Body of pancreas (tissue), 4 donors: Measurements from ENCODE around the gene SGK1. TPM values are rescaled to one million over a fixed set of nuclear protein-coding genes. Genes with fewer than 3 reads are reported as not detected.

Experiments
- ATAC-seq: fragments of 150-250 bp; one replicate; pipeline ENCODE4 v1.9.1; 2016
- DNase-seq, 4 donors: peaks; one replicate each; pipeline ENCODE4 v3.0.0-alpha.2; 2019
- H3K27ac ChIP-seq, 4 donors: fragments of 200-600 bp; sonication (generic); 1 replicate in 3 of 4; 2 replicates in 1 of 4; pipeline versions ENCODE4 v1.5.1 to v1.6.1; 2016 to 2019; ENCODE audit warnings: mild to moderate bottlenecking in 1 of 4, mixed read lengths in 1 of 4, moderate library complexity in 1 of 4
- H3K27me3 ChIP-seq, 2 donors: fragments of 200-600 bp; sonication (generic); one replicate each; pipeline ENCODE4 v1.6.0; 2016; ENCODE audit warnings: mild to moderate bottlenecking in 1 of 2
- H3K36me3 ChIP-seq, 2 donors: fragments of 200-600 bp; sonication (generic); replicated peaks in 1 of 2; 2 replicates each; pipeline ENCODE4 v1.5.1; 2016; ENCODE audit warnings: low read depth in 2 of 2; ENCODE audit not compliant: insufficient read depth in 1 of 2
- H3K4me1 ChIP-seq: fragments of 200-600 bp; sonication (generic); one replicate; pipeline ENCODE4 v1.6.0; 2016
- H3K4me3 ChIP-seq, 2 donors: fragments of 200-600 bp; sonication (generic); 1 replicate in 1 of 2; 2 replicates in 1 of 2; pipeline ENCODE4 v1.5.1; 2016 to 2019
- H3K9me3 ChIP-seq, 3 donors: fragments of 200-600 bp; sonication (generic); 1 replicate in 2 of 3; 2 replicates in 1 of 3; pipeline ENCODE4 v1.5.1; 2016
- POLR2A ChIP-seq, 3 donors: fragments of 450-650 bp; IDR thresholded peaks; one replicate each; pipeline ENCODE4 v1.6.1; 2016; ENCODE audit warnings: antibody characterized with exemption in 3 of 3, mild to moderate bottlenecking in 2 of 3
- WGBS, 2 donors: methylation state at CpG; one replicate each; pipeline ENCODE4 v1.1.5; 2017; 5-methylcytosine and 5-hydroxymethylcytosine counted together
- intact Hi-C: fragments of 100-400 bp; cut with DNase I; formaldehyde crosslinking; loops from one replicate; pipeline ENCODE4 v1.15.1; 2023
- total RNA-seq, 2 donors: library from RNA; depleted of rRNA; stranded (reverse); fragments of >200 nt; gene quantifications; one replicate each; pipeline ENCODE4 v1.1.0, GENCODE V29; 2016
- TF ChIP-seq, protein P1 (sequence below), 7 experiments: fragments of 450-650 bp in 4 of 7; fragments of 200-600 bp in 3 of 7; sonication (generic) in 3 of 7; IDR thresholded peaks; one replicate each; pipeline ENCODE4 v1.5.1; 2016 to 2019; ENCODE audit warnings: antibody characterized with exemption in 7 of 7

SGK1 gene
- total RNA-seq, 2 donors from 2014 or later: 51.1 to 238 TPM

DNA sequence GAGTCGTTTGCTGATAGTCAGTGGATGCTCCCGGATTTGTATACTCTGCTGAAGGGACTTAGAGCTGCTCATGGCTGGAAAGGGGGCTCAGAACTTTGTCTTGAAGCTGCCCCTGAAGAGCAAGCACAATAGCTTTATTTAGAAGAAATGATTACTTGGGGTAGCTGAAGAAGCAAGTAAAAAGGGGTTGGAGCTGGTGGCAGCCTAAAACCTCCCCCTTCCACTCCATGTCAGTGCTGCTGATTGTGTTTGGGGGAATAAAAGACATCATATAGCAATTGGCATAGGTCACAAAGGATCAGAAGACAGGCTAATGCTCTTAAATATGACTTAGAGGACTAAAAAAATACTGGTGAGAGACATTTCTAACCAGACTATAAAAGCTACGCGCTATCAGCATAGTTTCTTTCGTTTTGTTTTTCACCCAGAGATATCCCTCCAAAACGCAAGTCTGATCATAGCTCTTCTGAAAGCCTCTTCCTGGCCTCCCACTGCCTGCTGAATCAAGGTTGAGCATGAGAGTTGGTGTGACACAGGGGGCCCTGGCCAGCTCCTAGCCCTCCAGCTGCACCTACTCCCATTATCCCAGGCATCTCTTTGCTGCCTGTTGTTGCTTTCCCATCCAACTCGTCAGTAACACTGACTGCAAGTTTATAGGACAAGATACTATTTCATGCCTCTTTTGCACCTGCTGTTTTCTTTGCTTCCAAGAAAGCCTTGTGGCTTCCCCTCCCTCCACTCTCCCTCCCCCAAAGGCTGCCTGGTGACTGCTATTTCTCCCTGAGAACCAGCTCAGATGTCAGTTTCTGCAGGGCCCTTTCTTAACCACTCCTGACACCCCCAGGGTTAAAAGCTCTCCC, 33.9 kb upstream of the SGK1 start:
- no peaks in the 10 kb centered on the region for H3K36me3 ChIP-seq
- DNase-seq (no peak), ATAC-seq (no peak)
- H3K27me3 ChIP-seq: no peaks in the 10 kb centered on the region
- TF ChIP-seq, protein P1, sequence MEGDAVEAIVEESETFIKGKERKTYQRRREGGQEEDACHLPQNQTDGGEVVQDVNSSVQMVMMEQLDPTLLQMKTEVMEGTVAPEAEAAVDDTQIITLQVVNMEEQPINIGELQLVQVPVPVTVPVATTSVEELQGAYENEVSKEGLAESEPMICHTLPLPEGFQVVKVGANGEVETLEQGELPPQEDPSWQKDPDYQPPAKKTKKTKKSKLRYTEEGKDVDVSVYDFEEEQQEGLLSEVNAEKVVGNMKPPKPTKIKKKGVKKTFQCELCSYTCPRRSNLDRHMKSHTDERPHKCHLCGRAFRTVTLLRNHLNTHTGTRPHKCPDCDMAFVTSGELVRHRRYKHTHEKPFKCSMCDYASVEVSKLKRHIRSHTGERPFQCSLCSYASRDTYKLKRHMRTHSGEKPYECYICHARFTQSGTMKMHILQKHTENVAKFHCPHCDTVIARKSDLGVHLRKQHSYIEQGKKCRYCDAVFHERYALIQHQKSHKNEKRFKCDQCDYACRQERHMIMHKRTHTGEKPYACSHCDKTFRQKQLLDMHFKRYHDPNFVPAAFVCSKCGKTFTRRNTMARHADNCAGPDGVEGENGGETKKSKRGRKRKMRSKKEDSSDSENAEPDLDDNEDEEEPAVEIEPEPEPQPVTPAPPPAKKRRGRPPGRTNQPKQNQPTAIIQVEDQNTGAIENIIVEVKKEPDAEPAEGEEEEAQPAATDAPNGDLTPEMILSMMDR (IDR thresholded peaks at IDR 0.05): no peak
- TF ChIP-seq POLR2A (IDR thresholded peaks at IDR 0.05): no peak
- no peak overlapping the region for H3K4me3 ChIP-seq
- intact Hi-C loops: no loop called here
- no peaks in the 10 kb centered on the region for H3K4me1 ChIP-seq
- no peaks in the 10 kb centered on the region for H3K9me3 ChIP-seq
- no peak overlapping the region for H3K27ac ChIP-seq
- WGBS, 2 donors: 77 to 79% methylated on average over 7 of the region's 7 CpGs

DNA sequence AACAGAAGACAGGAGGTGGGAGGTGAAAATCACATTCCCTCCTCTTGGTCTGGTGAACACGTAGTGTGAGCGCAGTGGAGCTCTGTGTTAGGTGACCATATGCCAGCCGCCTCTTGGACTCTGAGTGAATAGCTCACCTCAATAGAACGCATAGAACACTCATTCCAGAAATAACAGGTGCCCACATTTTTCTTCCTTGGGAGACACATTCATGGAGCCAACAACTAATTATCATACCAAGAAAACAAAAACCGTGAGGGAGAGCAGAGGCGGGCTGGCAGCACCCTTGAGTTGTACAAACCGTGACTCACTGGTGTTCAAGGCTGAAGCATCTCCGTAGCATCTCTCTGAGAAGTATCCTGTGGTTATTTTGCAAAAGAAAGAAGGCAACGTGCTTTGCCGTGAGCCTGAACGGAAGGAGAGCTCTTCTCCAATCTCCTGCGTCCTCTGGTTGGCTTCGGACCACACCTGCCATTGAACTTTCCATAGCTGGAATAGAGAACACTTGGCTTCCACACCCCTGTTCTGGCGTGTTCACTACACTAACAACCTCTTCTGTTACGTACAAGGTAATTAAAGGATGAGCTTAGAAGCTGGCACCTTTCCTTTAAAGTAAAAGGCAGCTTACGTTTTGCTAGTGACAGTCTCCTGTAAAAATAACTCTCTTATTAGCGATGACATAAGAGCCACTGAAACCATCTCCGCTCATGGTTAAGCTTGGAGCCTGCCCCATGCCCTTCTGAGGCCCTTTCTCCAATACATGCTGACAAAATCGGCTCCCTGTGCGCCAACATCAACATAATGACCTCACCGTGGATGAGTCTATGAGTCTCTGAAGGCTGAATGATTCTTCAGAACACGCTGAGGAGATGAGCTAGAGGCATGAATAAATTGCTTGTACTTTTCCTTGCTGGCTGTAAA, 30.2 kb upstream of the SGK1 start:
- H3K27ac ChIP-seq: no peak overlapping the region
- H3K36me3 ChIP-seq: no peaks in the 10 kb centered on the region
- no peaks in the 10 kb centered on the region for H3K27me3 ChIP-seq
- ATAC-seq: no peak
- no peak overlapping the region for H3K4me3 ChIP-seq
- intact Hi-C loops: no loop called here
- DNase-seq: no peak
- no peaks in the 10 kb centered on the region for H3K4me1 ChIP-seq
- H3K9me3 ChIP-seq: no peaks in the 10 kb centered on the region
- TF ChIP-seq, protein P1 (IDR thresholded peaks at IDR 0.05): no peak
- no peak for TF ChIP-seq POLR2A (IDR thresholded peaks at IDR 0.05)
- 91 to 92% methylated on average over 22 of the region's 22 CpGs for WGBS, 2 donors

DNA sequence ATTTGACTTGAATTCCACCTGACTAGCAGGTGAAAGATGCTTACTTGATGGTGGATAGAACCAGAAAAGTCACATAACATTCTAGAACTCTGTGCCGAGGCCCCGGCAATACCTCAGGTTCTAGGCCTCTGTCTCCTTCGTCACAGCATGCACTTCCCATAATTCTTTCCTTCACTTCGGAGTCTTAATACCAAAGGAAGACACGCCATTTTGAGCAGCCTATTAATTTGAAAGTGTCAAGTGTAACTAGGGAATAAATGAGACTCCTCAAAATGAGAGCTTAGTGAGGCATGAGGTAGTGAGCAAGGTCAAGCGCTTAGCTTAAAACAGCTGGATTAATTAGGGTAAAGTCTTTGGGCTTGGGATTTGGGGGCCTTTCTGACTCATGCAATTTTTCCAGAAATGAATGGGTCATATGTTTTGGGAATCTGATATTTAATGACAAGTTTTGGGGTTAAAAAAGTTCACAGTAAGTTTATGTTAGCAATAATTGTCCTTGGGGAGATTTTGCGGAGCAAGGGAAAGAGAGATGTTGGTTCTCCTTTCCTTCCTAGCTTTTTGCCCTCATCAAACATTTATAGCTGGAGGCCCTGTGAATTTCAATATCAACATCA, 29.1 kb upstream of the SGK1 start:
- Histone ChIP-seq H3K27me3 (no peaks in the 10 kb centered on the region), H3K27ac (no peak overlapping the region), H3K4me1 (no peaks in the 10 kb centered on the region), H3K36me3 (no peaks in the 10 kb centered on the region), H3K4me3 (no peak overlapping the region), H3K9me3 (no peaks in the 10 kb centered on the region)
- DNase-seq (no peak), ATAC-seq (no peak)
- intact Hi-C loops: no loop called here
- TF ChIP-seq, protein P1 (IDR thresholded peaks at IDR 0.05): no peak
- 94 to 96% methylated on average over 7 of the region's 7 CpGs for WGBS, 2 donors

DNA sequence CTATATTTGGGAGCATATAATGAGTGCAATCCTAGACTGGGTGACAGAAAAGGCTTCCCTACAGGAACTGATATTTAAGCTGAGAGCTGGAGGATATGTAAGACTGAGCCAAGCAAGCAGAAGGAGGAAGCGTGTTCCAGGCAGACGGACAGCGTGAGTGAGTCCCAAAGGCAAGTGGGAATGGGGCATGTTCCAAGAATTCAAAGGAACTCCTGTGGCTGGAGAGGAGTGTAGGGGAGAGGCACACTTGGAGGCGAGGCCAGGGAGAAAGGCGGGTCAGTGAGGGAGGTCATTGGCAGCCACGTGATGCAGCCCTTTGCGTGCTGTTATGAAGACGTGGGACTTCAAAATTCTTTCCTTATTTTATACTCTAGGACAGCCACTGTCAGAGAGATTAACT, 27.9 kb upstream of the SGK1 start:
- intact Hi-C loops: no loop called here
- Histone ChIP-seq H3K9me3 (no peaks in the 10 kb centered on the region), H3K36me3 (no peaks in the 10 kb centered on the region), H3K27ac (no peak overlapping the region), H3K27me3 (no peaks in the 10 kb centered on the region), H3K4me3 (no peak overlapping the region), H3K4me1 (no peaks in the 10 kb centered on the region)
- ATAC-seq: peak; percentile 33
- TF ChIP-seq POLR2A (IDR thresholded peaks at IDR 0.05): no peak
- peak in 1 of 4 donors; percentile 15 for DNase-seq
- 81 to 82% methylated on average over 8 of the region's 8 CpGs for WGBS, 2 donors

- no peaks in the 10 kb centered on the region for H3K27me3 ChIP-seq
- 79 to 82% methylated on average over 6 of the region's 6 CpGs for WGBS, 2 donors
- intact Hi-C loops: no loop called here
- H3K27ac ChIP-seq: peak overlapping the region in 1 of 4 donors; percentile 41
- no peaks in the 10 kb centered on the region for H3K4me1 ChIP-seq
- peak in 2 of 3 donors; percentile 22 to 29 for TF ChIP-seq POLR2A (IDR thresholded peaks at IDR 0.05)
- TF ChIP-seq, protein P1 (IDR thresholded peaks at IDR 0.05): no peak
- H3K36me3 ChIP-seq: no peaks in the 10 kb centered on the region
- ATAC-seq (peak; percentile 24), DNase-seq (no peak)
- no peaks in the 10 kb centered on the region for H3K9me3 ChIP-seq
- H3K4me3 ChIP-seq: no peak overlapping the region
Measured at GRCh38 chr6:134343066-134343465, 25.2 kb upstream of the SGK1 start.
